Common myeloid progenitor, CD34-positive (primary cell): ENCODE results near the gene LRRC23. TPM values are rescaled to one million over a fixed set of nuclear protein-coding genes. Genes with fewer than 3 reads are reported as not detected.

Experiments
- CTCF ChIA-PET: fragments of 350-600 bp; sonication (Branson Sonifier 250); formaldehyde crosslinking; loops from one replicate; lab custom pipeline; 2021; ENCODE audit warnings: antibody characterized with exemption; lab: Charles Lee
- POLR2A ChIA-PET: fragments of 350-600 bp; sonication (Branson Sonifier 250); formaldehyde crosslinking; loops from one replicate; lab custom pipeline; 2021; ENCODE audit warnings: antibody characterized with exemption; lab: Charles Lee
- DNase-seq, 3 donors: peaks; one replicate each; pipeline versions ENCODE4 v3.0.0 to v3.0.0-alpha.2; 2013
- H3K27ac ChIP-seq, 2 experiments: 1 replicate in 1 of 2; 2 replicates in 1 of 2; pipeline ENCODE4 v1.7.0; 2013; ENCODE audit warnings: inconsistent platforms in 2 of 2, low read length in 2 of 2, mild to moderate bottlenecking in 2 of 2, low read depth in 1 of 2, moderate library complexity in 1 of 2; ENCODE audit not compliant: severe bottlenecking in 2 of 2, insufficient read depth in 1 of 2, poor library complexity in 1 of 2
- H3K27me3 ChIP-seq, 5 experiments: replicated peaks in 2 of 5; 1 replicate in 3 of 5; 2 replicates in 2 of 5; pipeline versions ENCODE4 v1.6.1 to v1.7.0; 2013; ENCODE audit warnings: low read length in 4 of 5, mild to moderate bottlenecking in 2 of 5, moderate library complexity in 2 of 5, inconsistent platforms in 1 of 5; ENCODE audit not compliant: insufficient read depth in 5 of 5, control insufficient read depth in 4 of 5
- H3K36me3 ChIP-seq, 4 experiments: 1 replicate in 2 of 4; 2 replicates in 2 of 4; pipeline versions ENCODE4 v1.6.1 to v1.7.0; 2013; ENCODE audit warnings: low read length in 3 of 4, control low read depth in 1 of 4, mild to moderate bottlenecking in 1 of 4; ENCODE audit not compliant: control insufficient read depth in 4 of 4, insufficient read depth in 4 of 4
- H3K4me1 ChIP-seq, 4 experiments: 1 replicate in 3 of 4; 2 replicates in 1 of 4; pipeline versions ENCODE4 v1.6.1 to v1.7.1; 2013; ENCODE audit warnings: low read length in 3 of 4, mild to moderate bottlenecking in 3 of 4, control low read depth in 1 of 4, inconsistent platforms in 1 of 4, moderate library complexity in 1 of 4; ENCODE audit not compliant: control insufficient read depth in 4 of 4, insufficient read depth in 4 of 4; ENCODE audit errors: control extremely low read depth in 1 of 4
- H3K4me3 ChIP-seq, 7 experiments: 1 replicate in 4 of 7; 2 replicates in 3 of 7; pipeline versions ENCODE4 v1.5.1 to v1.7.0; 2013; ENCODE audit warnings: mild to moderate bottlenecking in 7 of 7, low read length in 6 of 7, moderate library complexity in 6 of 7, inconsistent platforms in 2 of 7, low read depth in 2 of 7, control low read depth in 1 of 7; ENCODE audit not compliant: insufficient read depth in 4 of 7, control insufficient read depth in 1 of 7; ENCODE audit errors: extremely low read depth in 1 of 7
- H3K9me3 ChIP-seq, 5 experiments: 1 replicate in 4 of 5; 2 replicates in 1 of 5; pipeline versions ENCODE4 v1.6.1 to v1.7.1; 2013; ENCODE audit warnings: low read length in 4 of 5, mild to moderate bottlenecking in 2 of 5, inconsistent platforms in 1 of 5, low read depth in 1 of 5, moderate library complexity in 1 of 5; ENCODE audit not compliant: control insufficient read depth in 4 of 5, insufficient read depth in 2 of 5; ENCODE audit errors: control extremely low read depth in 1 of 5
- WGBS: methylation state at CpG from one replicate; pipeline ENCODE4 v1.1.5; 2013; ENCODE audit not compliant: insufficient coverage; 5-methylcytosine and 5-hydroxymethylcytosine counted together
- polyA plus RNA-seq: library from polyadenylated mRNA; unstranded; fragments of 120-200 nt; gene quantifications from one replicate; pipeline ENCODE4 v1.2.1, GENCODE V29; 2013

The LRRC23 gene, protein sequence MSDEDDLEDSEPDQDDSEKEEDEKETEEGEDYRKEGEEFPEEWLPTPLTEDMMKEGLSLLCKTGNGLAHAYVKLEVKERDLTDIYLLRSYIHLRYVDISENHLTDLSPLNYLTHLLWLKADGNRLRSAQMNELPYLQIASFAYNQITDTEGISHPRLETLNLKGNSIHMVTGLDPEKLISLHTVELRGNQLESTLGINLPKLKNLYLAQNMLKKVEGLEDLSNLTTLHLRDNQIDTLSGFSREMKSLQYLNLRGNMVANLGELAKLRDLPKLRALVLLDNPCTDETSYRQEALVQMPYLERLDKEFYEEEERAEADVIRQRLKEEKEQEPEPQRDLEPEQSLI
- polyA plus RNA-seq = 20.2 TPM

DNA sequence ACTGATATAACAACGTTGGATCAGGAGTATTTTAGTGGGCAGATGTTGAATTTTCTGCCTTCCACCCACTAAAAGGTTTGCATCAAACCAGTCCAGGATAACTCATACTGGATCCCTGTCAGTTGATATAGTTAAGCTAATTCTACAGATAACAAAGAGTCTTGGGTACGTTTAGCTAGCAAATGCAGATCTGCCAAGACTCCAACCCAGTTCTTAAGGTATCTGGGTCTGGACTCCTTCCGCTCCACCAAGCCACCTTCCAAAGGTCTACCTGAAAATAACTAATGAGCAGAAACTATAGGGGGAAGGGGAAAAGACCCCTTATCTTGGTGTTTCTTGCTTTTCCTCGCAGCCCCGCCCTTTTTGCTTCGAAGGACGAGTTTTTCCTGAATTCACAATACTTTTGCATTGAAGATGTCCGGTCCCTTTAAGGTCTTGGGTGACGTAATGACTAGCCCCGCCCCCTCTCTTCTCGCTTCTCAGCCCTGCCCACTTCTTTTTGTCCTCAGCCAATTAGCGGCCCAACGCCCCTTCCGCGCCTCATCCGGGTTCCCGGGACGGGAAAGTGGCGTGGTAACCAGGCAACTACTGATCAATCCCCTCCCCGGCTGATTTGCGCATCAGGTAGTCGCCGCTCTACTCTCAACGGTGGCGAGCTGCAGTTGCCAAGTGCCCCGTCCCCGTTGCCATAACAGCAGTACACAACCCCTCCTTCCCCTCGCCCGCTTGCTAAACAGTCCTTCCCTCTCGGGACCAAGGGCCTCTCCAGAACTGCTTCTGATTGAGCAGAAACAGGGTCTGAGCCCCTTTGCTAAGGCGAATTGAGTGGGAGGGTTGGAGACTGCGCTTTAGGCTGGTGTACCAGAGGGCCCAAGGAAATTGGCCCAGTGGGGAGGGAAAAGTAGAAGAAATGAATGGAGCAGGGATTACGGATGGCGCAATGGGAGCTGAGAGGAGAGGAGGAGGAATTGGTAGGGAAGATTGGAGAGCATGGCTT lies at the start of gene LRRC23:
LRRC23 (plus strand) TSS at position 543 of the 997 bp plus-strand sequence. CDS start 812 bp downstream, outside the sequence.
- POLR2A ChIA-PET = interaction anchor here (0.7 to 1.4 kb wide), 2 partner anchors 33 to 113 kb away, joined by 3 to 6 read pairs; no protein-coding TSS in a partner anchor
- peaks cover 17 to 39% (median 35%) of the 10 kb centered on the region in 4 experiments for H3K4me1 ChIP-seq
- CTCF ChIA-PET = interaction anchor here (0.6 to 12.4 kb wide), 9 partner anchors 10 to 204 kb away, joined by 3 to 105 read pairs (median 3); partner anchors contain the start of genes SPSB2 and TPI1
- H3K4me3 ChIP-seq = peak within 1 kb of the TSS; percentile 54 to 87 (median 73)
- H3K27ac ChIP-seq = peak within 1 kb of the TSS; percentile 93 to 97
- no peaks in the 10 kb centered on the region for H3K9me3 ChIP-seq
- peaks cover 0 to 13% (median 3%) of the 10 kb centered on the region in 4 experiments for H3K36me3 ChIP-seq
- H3K27me3 ChIP-seq = no peaks in the 10 kb centered on the region
- WGBS = 5% methylated on average over 26 of the region's 34 CpGs
- DNase-seq = peak; percentile 96 to 98 (median 97)

- H3K27me3 ChIP-seq = no peaks in the 10 kb centered on the region
- H3K9me3 ChIP-seq = no peaks in the 10 kb centered on the region
- peak overlapping the region in 1 of 2 experiments; percentile 25 for H3K27ac ChIP-seq
- ChIA-PET POLR2A (no interaction called here), CTCF (interaction anchor here (0.7 to 6.8 kb wide), 6 partner anchors 11 to 102 kb away, joined by 3 to 85 read pairs (median 4); partner anchors contain the start of genes MLF2, SPSB2 and TPI1)
- no peak overlapping the region for H3K4me3 ChIP-seq
- peaks cover 22 to 59% (median 47%) of the 10 kb centered on the region in 4 experiments for H3K36me3 ChIP-seq
- 95% methylated on average over 10 of the region's 14 CpGs for WGBS
- DNase-seq = no peak
- H3K4me1 ChIP-seq = peaks cover 3 to 28% (median 22%) of the 10 kb centered on the region in 4 experiments
Measured at GRCh38 chr12:6855322-6855721, 49.3 kb upstream of the LRRC23 start.

DNA sequence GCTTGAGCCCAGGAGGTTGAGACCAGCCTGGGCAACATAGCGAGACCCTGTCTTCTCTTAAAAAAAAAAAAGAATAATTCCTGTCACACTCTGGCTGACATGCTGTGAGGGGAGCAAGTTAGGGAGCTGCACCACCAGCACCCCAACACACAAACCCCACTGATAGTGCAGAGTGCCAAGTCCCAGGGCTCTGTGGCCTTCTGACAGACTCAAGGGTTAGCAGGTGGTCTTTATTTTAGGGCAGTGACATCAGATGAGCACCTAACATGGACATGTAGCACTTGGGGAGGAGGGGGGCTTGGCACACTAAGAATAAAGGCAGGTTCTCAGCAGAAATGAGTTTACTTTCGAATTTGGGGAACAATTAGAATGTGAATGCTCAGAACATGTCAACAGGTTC lies 45.8 kb upstream of the LRRC23 start:
- POLR2A ChIA-PET = no interaction called here
- Histone ChIP-seq H3K36me3 (peaks cover 29 to 91% (median 77%) of the 10 kb centered on the region in 4 experiments), H3K27ac (no peak overlapping the region), H3K4me1 (peaks cover 0 to 5% (median 2%) of the 10 kb centered on the region in 4 experiments), H3K4me3 (no peak overlapping the region), H3K9me3 (no peaks in the 10 kb centered on the region), H3K27me3 (no peaks in the 10 kb centered on the region)
- CTCF ChIA-PET = interaction anchor here (0.7 to 0.9 kb wide), 2 partner anchors 14 to 110 kb away, joined by 3 read pairs; partner anchors contain the start of gene SPSB2
- DNase-seq = no peak
- WGBS = 100% methylated on average over 1 of the region's 2 CpGs

- POLR2A ChIA-PET = no interaction called here
Measured at GRCh38 chr12:6860116-6860515, 44.5 kb upstream of the LRRC23 start.

DNA sequence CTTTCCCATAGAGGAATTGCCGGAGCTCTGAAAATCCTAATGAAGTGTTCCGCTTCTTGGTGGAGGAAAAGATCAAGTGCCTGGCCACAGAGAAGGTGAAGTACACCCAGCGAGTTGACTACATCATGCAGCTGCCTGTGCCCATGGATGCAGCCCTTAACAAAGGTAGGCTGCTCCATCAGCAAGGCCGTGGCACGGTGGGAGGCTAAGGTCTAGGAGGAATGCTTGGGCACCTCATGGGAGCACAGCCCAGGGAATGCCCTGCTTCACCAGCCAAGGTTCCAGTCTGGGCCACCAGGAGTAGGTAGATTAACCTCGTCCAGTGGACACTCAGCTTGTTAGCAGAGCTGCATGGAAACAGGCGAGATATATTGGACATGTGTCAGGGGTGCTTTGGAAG lies 43.7 kb upstream of the LRRC23 start:
- Histone ChIP-seq H3K4me3 (no peak overlapping the region), H3K4me1 (no peaks in the 10 kb centered on the region), H3K27me3 (no peaks in the 10 kb centered on the region), H3K27ac (no peak overlapping the region), H3K36me3 (peaks cover 26 to 95% (median 81%) of the 10 kb centered on the region in 4 experiments), H3K9me3 (no peaks in the 10 kb centered on the region)
- CTCF ChIA-PET = interaction anchor here (1.5 to 1.6 kb wide), 2 partner anchors 9 to 11 kb away, joined by 6 to 9 read pairs; partner anchors contain the start of genes SPSB2 and USP5
- POLR2A ChIA-PET = no interaction called here
- WGBS = 94% methylated on average over 7 of the region's 7 CpGs
- no peak for DNase-seq

More at GRCh38 chr12:6860116-6860515, 44.5 kb upstream of the LRRC23 start:
- Histone ChIP-seq H3K27me3 (no peaks in the 10 kb centered on the region), H3K27ac (no peak overlapping the region), H3K36me3 (peaks cover 29 to 96% (median 82%) of the 10 kb centered on the region in 4 experiments), H3K9me3 (no peaks in the 10 kb centered on the region), H3K4me1 (no peaks in the 10 kb centered on the region), H3K4me3 (no peak overlapping the region)
- 97% methylated on average over 9 of the region's 9 CpGs for WGBS
- no peak for DNase-seq
- CTCF ChIA-PET = interaction anchor here (1.2 kb wide), 1 partner anchor 8 kb away, joined by 4 read pairs; no protein-coding TSS in a partner anchor

GRCh38 chr12:6861391-6861790 lies 43.2 kb upstream of the LRRC23 start:
- no peaks in the 10 kb centered on the region for H3K9me3 ChIP-seq
- CTCF ChIA-PET = interaction anchor here (1.5 to 1.6 kb wide), 2 partner anchors 9 to 11 kb away, joined by 6 to 9 read pairs; partner anchors contain the start of genes SPSB2 and USP5
- H3K4me1 ChIP-seq = peaks cover 0 to 2% (median 2%) of the 10 kb centered on the region in 4 experiments
- no peak for DNase-seq
- 96% methylated on average over 9 of the region's 9 CpGs for WGBS
- H3K36me3 ChIP-seq = peaks cover 26 to 94% (median 80%) of the 10 kb centered on the region in 4 experiments
- no peak overlapping the region for H3K4me3 ChIP-seq
- POLR2A ChIA-PET = no interaction called here
- H3K27ac ChIP-seq = no peak overlapping the region
- no peaks in the 10 kb centered on the region for H3K27me3 ChIP-seq
